H1 (cell line): ENCODE measurements around the gene CASK.

Source experiments
- CBX5 ChIP-seq: fragments of 300-800, 300-1000 bp; sonication (generic); IDR thresholded peaks from 2 replicates; pipeline ENCODE4 v1.7.1; 2016; ENCODE audit warnings: antibody characterized with exemption, low read length, low read depth
- CREB1 ChIP-seq: IDR thresholded peaks from 2 replicates; pipeline ENCODE4 v1.6.1; 2012; ENCODE audit warnings: inconsistent platforms
- JUND ChIP-seq: IDR thresholded peaks from 2 replicates; pipeline ENCODE4 v1.6.1; 2011; ENCODE audit warnings: mild to moderate bottlenecking, improper control_type of control experiment, low read length
- KDM1A ChIP-seq: fragments of 200-600, 300-600 bp; sonication (generic); IDR thresholded peaks from 2 replicates; pipeline ENCODE4 v1.7.1; 2016; ENCODE audit warnings: mild to moderate bottlenecking, low read length, borderline replicate concordance
- POLR2A ChIP-seq, 2 experiments: IDR thresholded peaks; 1 replicate in 1 of 2; 2 replicates in 1 of 2; pipeline ENCODE4 v1.6.1; 2011; ENCODE audit warnings: low read depth in 2 of 2, low read length in 2 of 2, mild to moderate bottlenecking in 2 of 2; ENCODE audit errors: control extremely low read depth in 1 of 2
- RAD21 ChIP-seq, 2 experiments: IDR thresholded peaks in 1 of 2; conservative IDR thresholded peaks in 1 of 2; 2 replicates each; pipeline ENCODE4 v1.6.1; 2011; ENCODE audit warnings: low read depth in 2 of 2, low read length in 2 of 2, improper control_type of control experiment in 1 of 2, inconsistent platforms in 1 of 2, mild to moderate bottlenecking in 1 of 2, moderate library complexity in 1 of 2
- RFX5 ChIP-seq: IDR thresholded peaks from 2 replicates; pipeline ENCODE4 v1.6.1; 2011; ENCODE audit warnings: low read depth, low read length, improper control_type of control experiment, borderline replicate concordance
- RXRA ChIP-seq: IDR thresholded peaks from 2 replicates; pipeline ENCODE4 v1.6.1; 2011; ENCODE audit warnings: low read depth, mild to moderate bottlenecking, low read length, moderate library complexity; ENCODE audit not compliant: insufficient read depth
- YY1 ChIP-seq: IDR thresholded peaks from 2 replicates; pipeline ENCODE4 v1.6.1; 2011; ENCODE audit warnings: low read depth, mild to moderate bottlenecking, low read length
- TF ChIP-seq, protein P1 (sequence below), 3 experiments: IDR thresholded peaks; 1 replicate in 2 of 3; 2 replicates in 1 of 3; pipeline versions ENCODE4 v1.5.1 to v1.6.1; 2011; ENCODE audit warnings: low read length in 3 of 3, mild to moderate bottlenecking in 3 of 3, inconsistent platforms in 2 of 3, low read depth in 1 of 3, moderate library complexity in 1 of 3; ENCODE audit not compliant: insufficient read depth in 1 of 3; ENCODE audit errors: control extremely low read depth in 1 of 3
- TF ChIP-seq, protein P2 (sequence below): IDR thresholded peaks from 2 replicates; pipeline ENCODE4 v1.6.1; 2012; ENCODE audit warnings: inconsistent platforms

DNA sequence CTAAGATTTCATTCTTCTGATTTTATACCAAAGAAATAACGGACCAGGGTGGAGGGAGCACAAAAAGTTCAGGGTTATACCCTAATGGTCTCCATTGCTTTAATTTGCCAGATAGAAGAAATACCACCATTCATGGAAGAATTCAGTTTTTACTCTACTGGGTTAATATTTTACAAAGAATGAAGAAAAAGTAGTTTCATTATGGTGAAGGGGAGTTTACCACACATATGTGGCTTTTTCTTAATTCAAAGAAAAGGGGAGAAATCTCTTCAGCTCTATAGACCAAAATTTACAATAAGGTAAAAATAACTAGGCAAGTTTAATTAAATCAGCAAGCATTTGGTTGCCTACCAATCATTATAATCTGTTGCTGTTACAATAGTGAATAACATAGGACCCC is 37.6 kb downstream of the CASK start:
- TF ChIP-seq RFX5 (no peak), CBX5 (no peak), RAD21 (IDR thresholded peaks at IDR 0.05 in 1 of 2, conservative IDR thresholded peaks at IDR 0.05 in 1 of 2; ENCODE audit: low read depth in 2 of 2, low read length in 2 of 2) (no peak), KDM1A (no peak), CREB1 (no peak), JUND (no peak), POLR2A (IDR thresholded peaks at IDR 0.05; ENCODE audit: control extremely low read depth in 1 of 2, low read depth in 2 of 2, low read length in 2 of 2) (no peak), RXRA (no peak), YY1 (no peak)
- TF ChIP-seq, protein P1, sequence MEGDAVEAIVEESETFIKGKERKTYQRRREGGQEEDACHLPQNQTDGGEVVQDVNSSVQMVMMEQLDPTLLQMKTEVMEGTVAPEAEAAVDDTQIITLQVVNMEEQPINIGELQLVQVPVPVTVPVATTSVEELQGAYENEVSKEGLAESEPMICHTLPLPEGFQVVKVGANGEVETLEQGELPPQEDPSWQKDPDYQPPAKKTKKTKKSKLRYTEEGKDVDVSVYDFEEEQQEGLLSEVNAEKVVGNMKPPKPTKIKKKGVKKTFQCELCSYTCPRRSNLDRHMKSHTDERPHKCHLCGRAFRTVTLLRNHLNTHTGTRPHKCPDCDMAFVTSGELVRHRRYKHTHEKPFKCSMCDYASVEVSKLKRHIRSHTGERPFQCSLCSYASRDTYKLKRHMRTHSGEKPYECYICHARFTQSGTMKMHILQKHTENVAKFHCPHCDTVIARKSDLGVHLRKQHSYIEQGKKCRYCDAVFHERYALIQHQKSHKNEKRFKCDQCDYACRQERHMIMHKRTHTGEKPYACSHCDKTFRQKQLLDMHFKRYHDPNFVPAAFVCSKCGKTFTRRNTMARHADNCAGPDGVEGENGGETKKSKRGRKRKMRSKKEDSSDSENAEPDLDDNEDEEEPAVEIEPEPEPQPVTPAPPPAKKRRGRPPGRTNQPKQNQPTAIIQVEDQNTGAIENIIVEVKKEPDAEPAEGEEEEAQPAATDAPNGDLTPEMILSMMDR (IDR thresholded peaks at IDR 0.05; ENCODE audit: control extremely low read depth in 1 of 3, insufficient read depth in 1 of 3, low read depth in 1 of 3, low read length in 3 of 3) = no peak
- TF ChIP-seq, protein P2, sequence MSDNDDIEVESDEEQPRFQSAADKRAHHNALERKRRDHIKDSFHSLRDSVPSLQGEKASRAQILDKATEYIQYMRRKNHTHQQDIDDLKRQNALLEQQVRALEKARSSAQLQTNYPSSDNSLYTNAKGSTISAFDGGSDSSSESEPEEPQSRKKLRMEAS = no peak
